Trophoblast cell (in vitro differentiated cells and primary cell): Measurements from ENCODE around the gene PPARGC1A.

ENCODE experiments used
- DNase-seq, 2 donors: peaks; one replicate each; pipeline ENCODE4 v3.0.0-alpha.2; 2016
- H2AFZ ChIP-seq: 2 replicates; pipeline ENCODE4 v1.6.1; 2013; ENCODE audit warnings: low read length, moderate library complexity, mild to moderate bottlenecking; ENCODE audit not compliant: insufficient read depth, poor library complexity
- H2AK5ac ChIP-seq: 2 replicates; pipeline ENCODE4 v1.6.1; 2013; ENCODE audit warnings: mild to moderate bottlenecking, low read length
- H2BK120ac ChIP-seq: 2 replicates; pipeline ENCODE4 v1.6.1; 2013; ENCODE audit warnings: low read length, mild to moderate bottlenecking, moderate library complexity; ENCODE audit not compliant: insufficient read depth, poor library complexity
- H2BK12ac ChIP-seq: 2 replicates; pipeline ENCODE4 v1.6.1; 2013; ENCODE audit warnings: mild to moderate bottlenecking, low read length, moderate library complexity
- H2BK5ac ChIP-seq: 2 replicates; pipeline ENCODE4 v1.6.1; 2013; ENCODE audit warnings: low read length, low read depth, moderate library complexity, mild to moderate bottlenecking; ENCODE audit not compliant: poor library complexity
- H3K14ac ChIP-seq: 2 replicates; pipeline ENCODE4 v1.6.1; 2013; ENCODE audit warnings: mild to moderate bottlenecking, low read length
- H3K18ac ChIP-seq: 2 replicates; pipeline ENCODE4 v1.6.1; 2013; ENCODE audit warnings: mild to moderate bottlenecking, low read length
- H3K23ac ChIP-seq: 2 replicates; pipeline ENCODE4 v1.6.1; 2013; ENCODE audit warnings: low read length
- H3K27ac ChIP-seq: 2 replicates; pipeline ENCODE4 v1.5.1; 2013; ENCODE audit warnings: low read depth, mild to moderate bottlenecking, inconsistent platforms, low read length, moderate library complexity
- H3K27me3 ChIP-seq: 2 replicates; pipeline ENCODE4 v1.6.1; 2013; ENCODE audit warnings: inconsistent platforms, mild to moderate bottlenecking, low read length, moderate library complexity; ENCODE audit not compliant: insufficient read depth
- H3K36me3 ChIP-seq, 2 experiments: 1 replicate in 1 of 2; 2 replicates in 1 of 2; pipeline ENCODE4 v1.6.1; 2013; ENCODE audit warnings: low read length in 2 of 2, mild to moderate bottlenecking in 2 of 2, moderate library complexity in 1 of 2; ENCODE audit not compliant: insufficient read depth in 2 of 2, control insufficient read depth in 1 of 2
- H3K4ac ChIP-seq: 2 replicates; pipeline ENCODE4 v1.6.1; 2013; ENCODE audit warnings: low read depth, mild to moderate bottlenecking, low read length, moderate library complexity
- H3K4me1 ChIP-seq, 2 experiments: 1 replicate in 1 of 2; 2 replicates in 1 of 2; pipeline ENCODE4 v1.6.1; 2013; ENCODE audit warnings: low read length in 2 of 2, mild to moderate bottlenecking in 2 of 2, moderate library complexity in 1 of 2; ENCODE audit not compliant: insufficient read depth in 2 of 2, control insufficient read depth in 1 of 2
- H3K4me2 ChIP-seq: 2 replicates; pipeline ENCODE4 v1.6.1; 2013; ENCODE audit warnings: inconsistent platforms, mild to moderate bottlenecking, low read length, moderate library complexity
- H3K4me3 ChIP-seq: 2 replicates; pipeline ENCODE4 v1.5.1; 2013; ENCODE audit warnings: mild to moderate bottlenecking, low read depth, low read length, inconsistent platforms
- H3K79me1 ChIP-seq: one replicate; pipeline ENCODE4 v1.6.1; 2013; ENCODE audit warnings: low read length
- H3K79me2 ChIP-seq: 2 replicates; pipeline ENCODE4 v1.6.1; 2013; ENCODE audit warnings: low read length, mild to moderate bottlenecking; ENCODE audit not compliant: control insufficient read depth, insufficient read depth, poor library complexity
- H3K9ac ChIP-seq: 2 replicates; pipeline ENCODE4 v1.6.1; 2013; ENCODE audit warnings: mild to moderate bottlenecking, low read length
- H3K9me3 ChIP-seq: 2 replicates; pipeline ENCODE4 v1.6.1; 2013; ENCODE audit warnings: low read depth, mild to moderate bottlenecking, control low read depth, inconsistent platforms, low read length; ENCODE audit not compliant: insufficient read depth
- H4K12ac ChIP-seq: 2 replicates; pipeline ENCODE4 v1.6.1; 2013; ENCODE audit warnings: low read depth, mild to moderate bottlenecking, low read length, moderate library complexity
- H4K8ac ChIP-seq: 2 replicates; pipeline ENCODE4 v1.6.1; 2013; ENCODE audit warnings: low read depth, mild to moderate bottlenecking, low read length, moderate library complexity
- H4K91ac ChIP-seq: one replicate; pipeline ENCODE4 v1.6.1; 2013; ENCODE audit warnings: low read depth, mild to moderate bottlenecking, low read length, moderate library complexity
- WGBS: extraction: QIAGEN DNeasy Blood & Tissue Kit; methylation state at CpG from one replicate; pipeline ENCODE4 v1.1.7; 2013; ENCODE audit warnings: missing lambda C conversion rate; ENCODE audit not compliant: insufficient read length, insufficient coverage; ENCODE audit errors: extremely low coverage; 5-methylcytosine and 5-hydroxymethylcytosine counted together

Gene PPARGC1A

DNA sequence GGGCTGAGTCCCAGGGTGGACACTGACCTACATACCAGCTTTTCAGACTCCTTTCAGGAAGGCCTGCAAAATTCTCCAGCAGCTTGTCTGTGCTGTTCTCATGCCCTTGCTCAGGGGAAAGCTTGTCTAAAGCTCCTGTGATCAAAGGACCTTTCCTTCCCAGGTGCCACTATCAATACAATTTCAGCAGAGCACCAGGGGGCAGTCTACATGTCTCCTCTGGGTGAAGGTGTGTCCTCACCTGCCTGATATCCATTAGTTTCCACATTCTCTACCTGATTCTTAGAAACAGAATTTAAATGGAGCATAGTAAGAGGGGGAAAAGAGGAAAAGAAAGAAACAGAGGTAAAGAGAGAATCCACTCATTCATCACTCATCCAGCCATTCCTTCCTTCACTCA is 114.2 kb downstream of the PPARGC1A start:
- no peak overlapping the region for H3K4me3 ChIP-seq
- H3K14ac ChIP-seq = no peak overlapping the region
- no peaks in the 10 kb centered on the region for H3K27me3 ChIP-seq
- no peak overlapping the region for H3K18ac ChIP-seq
- H3K79me2 ChIP-seq = no peaks in the 10 kb centered on the region
- DNase-seq = no peak
- H4K12ac ChIP-seq = no peak overlapping the region
- H3K27ac ChIP-seq = no peak overlapping the region
- H3K4me2 ChIP-seq = no peak overlapping the region
- H3K79me1 ChIP-seq = no peaks in the 10 kb centered on the region
- H4K8ac ChIP-seq = no peak overlapping the region
- no peaks in the 10 kb centered on the region for H3K36me3 ChIP-seq
- no peak overlapping the region for H3K9ac ChIP-seq
- H2BK5ac ChIP-seq = no peak overlapping the region
- no peaks in the 10 kb centered on the region for H3K4me1 ChIP-seq
- H3K9me3 ChIP-seq = no peaks in the 10 kb centered on the region
- H2BK120ac ChIP-seq = no peak overlapping the region
- H3K23ac ChIP-seq = no peak overlapping the region
- H2BK12ac ChIP-seq = no peak overlapping the region
- no peak overlapping the region for H2AFZ ChIP-seq
- no peak overlapping the region for H2AK5ac ChIP-seq
- H3K4ac ChIP-seq = no peak overlapping the region
- no peak overlapping the region for H4K91ac ChIP-seq

DNA sequence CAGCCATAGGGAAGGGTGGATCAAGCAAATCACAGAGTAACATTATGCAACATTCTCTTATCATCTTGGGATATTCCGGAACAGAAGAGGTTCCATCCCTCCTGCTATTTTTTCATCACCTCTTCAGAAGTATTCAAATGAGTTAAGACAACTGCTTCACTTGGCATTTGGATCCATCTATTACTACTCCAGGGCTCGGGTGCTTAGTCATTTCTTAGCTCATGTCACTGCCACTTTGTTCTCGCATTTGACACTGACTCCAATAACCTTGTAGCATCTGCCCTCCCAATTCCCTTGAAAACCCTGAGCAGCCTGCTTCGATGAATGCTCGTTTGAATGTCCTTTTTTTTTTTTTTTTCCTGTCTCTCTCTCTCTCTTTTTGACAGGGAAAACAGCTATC is 114.9 kb downstream of the PPARGC1A start:
- Histone ChIP-seq H3K27ac (no peak overlapping the region), H3K14ac (no peak overlapping the region), H3K79me2 (no peaks in the 10 kb centered on the region), H2BK12ac (no peak overlapping the region), H2BK120ac (no peak overlapping the region), H2BK5ac (no peak overlapping the region), H3K4me3 (no peak overlapping the region), H3K9ac (no peak overlapping the region), H4K8ac (no peak overlapping the region), H2AK5ac (no peak overlapping the region), H3K23ac (no peak overlapping the region), H2AFZ (no peak overlapping the region), H3K4me2 (no peak overlapping the region), H3K4ac (no peak overlapping the region), H3K4me1 (no peaks in the 10 kb centered on the region), H4K12ac (no peak overlapping the region), H4K91ac (no peak overlapping the region), H3K9me3 (no peaks in the 10 kb centered on the region), H3K79me1 (no peaks in the 10 kb centered on the region), H3K27me3 (no peaks in the 10 kb centered on the region), H3K18ac (no peak overlapping the region), H3K36me3 (no peaks in the 10 kb centered on the region)
- DNase-seq = no peak
- no CpG with 5 or more reads among the region's 5 CpGs for WGBS

- Histone ChIP-seq H3K14ac (no peak overlapping the region), H3K79me2 (no peaks in the 10 kb centered on the region), H3K27ac (no peak overlapping the region), H4K8ac (no peak overlapping the region), H3K18ac (no peak overlapping the region), H3K23ac (no peak overlapping the region), H3K4me3 (no peak overlapping the region), H4K12ac (no peak overlapping the region), H2BK5ac (no peak overlapping the region), H3K4me2 (no peak overlapping the region), H2BK120ac (no peak overlapping the region), H2AK5ac (no peak overlapping the region), H3K79me1 (no peaks in the 10 kb centered on the region), H4K91ac (no peak overlapping the region), H3K27me3 (no peaks in the 10 kb centered on the region), H2BK12ac (no peak overlapping the region), H3K4ac (no peak overlapping the region), H3K9ac (no peak overlapping the region), H3K36me3 (no peaks in the 10 kb centered on the region), H3K9me3 (no peaks in the 10 kb centered on the region), H3K4me1 (no peaks in the 10 kb centered on the region), H2AFZ (no peak overlapping the region)
- no CpG with 5 or more reads among the region's 2 CpGs for WGBS
- no peak for DNase-seq
Observed at GRCh38 chr4:23773884-23774636, 115.8 kb downstream of the PPARGC1A start.

GRCh38 chr4:23770011-23770410 is 119.8 kb downstream of the PPARGC1A start:
- Histone ChIP-seq H3K4me2 (no peak overlapping the region), H3K4me3 (no peak overlapping the region), H2AK5ac (no peak overlapping the region), H2BK120ac (no peak overlapping the region), H4K91ac (no peak overlapping the region), H2AFZ (no peak overlapping the region), H2BK12ac (no peak overlapping the region), H3K79me1 (no peaks in the 10 kb centered on the region), H4K8ac (no peak overlapping the region), H2BK5ac (no peak overlapping the region), H3K27ac (no peak overlapping the region), H3K9ac (no peak overlapping the region), H3K4ac (no peak overlapping the region), H3K36me3 (no peaks in the 10 kb centered on the region), H3K9me3 (no peaks in the 10 kb centered on the region), H3K14ac (no peak overlapping the region), H3K18ac (no peak overlapping the region), H3K4me1 (no peaks in the 10 kb centered on the region), H3K23ac (no peak overlapping the region), H3K27me3 (no peaks in the 10 kb centered on the region), H4K12ac (no peak overlapping the region), H3K79me2 (no peaks in the 10 kb centered on the region)
- peak; percentile 0 to 71 for DNase-seq
- no CpG with 5 or more reads among the region's 1 CpG for whole genome bisulfite sequencing
